ENCODE measurements around the gene ZNF541.

ZNF541 gene

GRCh38 chr19:47544075-47544474, 28.9 kb downstream of the ZNF541 start:
- DNase-seq, result no peak

DNA sequence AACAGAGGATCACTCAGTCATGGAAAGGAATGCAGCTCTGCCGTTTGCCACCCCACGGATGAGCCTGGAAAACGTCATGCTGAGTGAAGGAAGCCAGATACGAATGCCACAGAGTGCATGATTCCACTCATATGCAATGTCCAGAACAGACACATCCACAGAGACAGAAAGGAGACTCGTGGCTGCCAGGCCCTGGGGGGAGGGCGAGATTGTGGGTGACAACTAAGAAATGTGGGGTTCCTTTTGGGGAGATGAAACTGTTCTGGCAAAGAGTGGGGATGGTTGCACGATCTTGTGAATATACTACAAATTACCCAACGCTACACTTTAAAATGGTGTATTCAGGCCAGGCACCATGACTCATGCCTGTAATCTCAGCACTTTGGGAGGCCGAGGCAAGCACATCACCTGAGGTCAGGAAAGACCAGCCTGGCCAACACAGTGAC, 30.9 kb downstream of the ZNF541 start:
- no peak for DNase-seq

GRCh38 chr19:47541518-47541917, 31.4 kb downstream of the ZNF541 start:
- DNase-seq, result no peak

- DNase-seq, result no peak
These were observed 32.2 kb downstream of the ZNF541 start for GRCh38 chr19:47540748-47541147.

GRCh38 chr19:47539747-47540311, 33.1 kb downstream of the ZNF541 start:
- no peak for DNase-seq

DNA sequence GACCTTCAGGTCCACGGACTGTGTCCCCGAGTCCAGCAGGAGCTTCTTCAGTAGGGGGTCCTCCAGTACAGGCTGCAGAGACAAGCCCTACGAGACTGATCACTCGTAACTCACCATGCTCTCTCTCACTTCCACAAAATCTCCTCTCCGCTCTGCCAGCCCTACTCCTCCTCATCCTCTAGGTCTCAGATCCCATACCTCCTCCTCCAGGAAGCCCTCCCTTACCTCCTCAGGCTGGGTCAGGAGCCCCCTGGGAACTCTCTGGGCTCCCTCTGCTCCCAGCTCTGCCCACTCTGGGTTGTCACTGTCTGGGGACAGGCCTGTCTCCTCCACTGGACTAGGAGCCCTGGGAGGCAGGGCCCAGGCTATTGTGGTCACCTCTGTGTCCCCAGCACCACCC, 34.1 kb downstream of the ZNF541 start:
- no peak for DNase-seq

DNA sequence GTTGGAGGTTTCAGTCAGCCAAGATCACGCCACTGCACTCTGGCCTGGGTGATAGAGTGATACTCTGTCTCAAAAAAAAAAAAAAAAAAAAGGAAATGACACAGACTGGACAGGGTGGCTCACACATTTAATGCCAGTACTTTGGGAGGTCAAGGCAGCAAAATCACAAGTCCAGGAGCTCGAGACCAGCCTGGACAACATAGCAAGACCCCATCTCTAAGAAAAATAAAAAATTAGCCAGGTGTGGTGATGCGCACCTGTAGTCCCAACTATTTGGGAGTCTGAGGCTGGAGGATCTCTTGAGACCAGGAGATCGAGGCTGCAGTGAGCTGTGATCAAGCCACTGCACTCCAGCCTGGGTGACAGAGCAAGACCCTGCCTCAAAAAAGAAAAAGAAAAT, 35.5 kb downstream of the ZNF541 start:
- DNase-seq, result no peak

GRCh38 chr19:47534628-47535027, 38.3 kb downstream of the ZNF541 start:
- DNase-seq, result no peak

- no peak for DNase-seq
These were observed 41.1 kb downstream of the ZNF541 start for GRCh38 chr19:47531640-47532387.

- no peak for DNase-seq
These were observed 43.8 kb downstream of the ZNF541 start for GRCh38 chr19:47529018-47529742.

DNA sequence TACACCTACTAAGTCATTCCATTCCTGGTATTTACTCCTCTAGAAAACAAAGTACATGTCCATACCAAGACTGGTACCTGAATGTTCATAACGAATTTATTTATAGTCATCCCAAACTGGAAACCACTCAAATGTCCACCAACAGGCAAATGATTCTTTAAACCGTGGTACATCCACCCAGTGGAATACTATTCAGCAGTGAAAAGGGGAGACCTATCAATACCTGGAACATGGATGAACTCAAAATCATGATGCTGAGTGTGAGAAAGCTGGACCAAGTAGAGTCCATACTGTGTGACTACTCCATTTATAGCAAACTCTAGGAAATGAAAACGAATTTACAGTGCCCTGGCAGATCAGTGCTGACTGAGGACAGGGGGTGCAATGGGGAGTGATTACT, 46.1 kb downstream of the ZNF541 start:
- DNase-seq, result no peak

DNA sequence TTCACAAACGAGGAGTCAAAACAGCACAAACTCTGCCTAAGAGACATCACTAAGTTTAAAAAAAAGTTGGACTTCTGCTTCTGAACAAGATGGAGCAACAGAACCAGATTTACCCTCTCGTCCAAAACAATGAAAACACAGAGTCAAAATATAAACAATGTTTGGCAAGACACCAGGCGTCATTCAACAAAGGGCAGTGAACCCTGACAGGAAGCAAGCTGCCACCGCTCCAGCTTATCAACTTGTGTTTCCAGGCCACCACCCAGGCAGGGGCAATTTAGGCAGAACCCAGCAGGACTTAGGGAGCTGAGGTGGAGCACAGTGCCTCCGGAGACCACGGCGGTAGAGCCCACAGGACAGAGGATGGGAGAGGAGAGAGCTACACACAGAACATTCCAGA, 49.5 kb downstream of the ZNF541 start:
- no peak for DNase-seq

All from stimulated activated naive CD4-positive, alpha-beta T cell treated with Interleukin-2 at 50 U/mL for 16 hours (primary cell).